IMR-90 (cell line): ENCODE data around the gene SLC25A30. TPM values are rescaled to one million over a fixed set of nuclear protein-coding genes. Genes with fewer than 3 reads are reported as not detected.

Experiments used
- BHLHE40 ChIP-seq: fragments of 150-350 bp; IDR thresholded peaks from 2 replicates; pipeline ENCODE4 v1.6.1; 2016; ENCODE audit warnings: mild to moderate bottlenecking, low read depth, low read length
- FOS ChIP-seq: fragments of 150-350 bp; IDR thresholded peaks from 2 replicates; pipeline ENCODE4 v1.6.1; 2016; ENCODE audit warnings: low read depth, low read length
- MXI1 ChIP-seq: IDR thresholded peaks from 2 replicates; pipeline ENCODE4 v1.6.1; 2012; ENCODE audit warnings: low read depth, mild to moderate bottlenecking, low read length, moderate library complexity, borderline replicate concordance
- SMC3 ChIP-seq: fragments of 150-350 bp; IDR thresholded peaks from 2 replicates; pipeline ENCODE4 v1.6.1; 2016; ENCODE audit warnings: low read depth, mild to moderate bottlenecking, antibody characterized with exemption, low read length, moderate library complexity
- polyA plus RNA-seq, 3 experiments: library from polyadenylated mRNA; depleted of rRNA; stranded (reverse); fragments of >200 nt; gene quantifications; 2 replicates each; pipeline ENCODE4 v1.2.3, GENCODE V29; 2012; ENCODE audit warnings: low replicate concordance in 1 of 3
- total RNA-seq: library from RNA; depleted of rRNA; stranded (reverse); fragments of >200 nt; gene quantifications from 2 replicates; pipeline ENCODE4 v1.2.3, GENCODE V29; 2012
- TF ChIP-seq, protein P1 (sequence below): fragments of 150-350 bp; IDR thresholded peaks from 2 replicates; pipeline ENCODE4 v1.6.1; 2017; ENCODE audit warnings: mild to moderate bottlenecking, antibody characterized with exemption, low read length, low read depth

The SLC25A30 gene
- total and polyA plus RNA-seq, 2 of the 4 experiments (the other 2 are of a cell fraction), result 9.9 to 19.4 TPM

DNA sequence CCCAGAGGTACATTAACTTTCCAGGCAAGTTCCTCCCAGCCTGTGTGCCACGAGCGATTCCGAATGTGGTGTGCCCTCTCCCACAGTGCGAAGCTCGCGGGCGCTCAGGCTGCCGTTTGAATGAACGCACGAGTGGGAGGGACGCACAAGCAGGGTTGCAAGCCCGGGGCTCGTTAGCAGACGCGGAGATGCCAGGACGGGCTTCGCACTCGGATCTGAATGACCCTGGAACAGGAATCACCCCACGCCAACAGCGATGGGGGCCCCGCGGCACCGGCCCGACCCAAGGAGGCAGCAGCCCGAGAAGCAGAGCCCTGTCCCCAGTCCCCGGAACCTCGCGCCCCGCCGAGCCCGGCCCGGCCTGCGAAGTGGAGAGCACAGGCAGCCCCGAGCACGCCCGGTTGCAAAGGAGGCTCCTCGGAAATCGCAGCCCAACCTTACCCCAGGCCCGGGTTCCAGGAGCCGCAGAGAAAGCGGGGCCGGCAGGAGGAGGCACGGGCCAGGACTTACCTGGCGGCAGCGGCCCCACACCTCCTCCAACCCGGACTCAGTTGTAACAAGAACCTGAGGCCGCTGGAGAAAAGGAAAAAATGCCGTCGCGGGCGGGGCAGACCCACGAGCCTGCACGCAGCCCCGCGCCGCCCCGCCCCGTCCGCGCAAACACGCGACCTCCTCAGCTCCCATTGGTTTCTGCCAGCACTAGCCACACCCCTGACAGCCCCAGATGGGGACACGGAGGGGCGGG lies at the start of gene SLC25A30 (continued):
- no peak for TF ChIP-seq FOS
- TF ChIP-seq, protein P1, sequence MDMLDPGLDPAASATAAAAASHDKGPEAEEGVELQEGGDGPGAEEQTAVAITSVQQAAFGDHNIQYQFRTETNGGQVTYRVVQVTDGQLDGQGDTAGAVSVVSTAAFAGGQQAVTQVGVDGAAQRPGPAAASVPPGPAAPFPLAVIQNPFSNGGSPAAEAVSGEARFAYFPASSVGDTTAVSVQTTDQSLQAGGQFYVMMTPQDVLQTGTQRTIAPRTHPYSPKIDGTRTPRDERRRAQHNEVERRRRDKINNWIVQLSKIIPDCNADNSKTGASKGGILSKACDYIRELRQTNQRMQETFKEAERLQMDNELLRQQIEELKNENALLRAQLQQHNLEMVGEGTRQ, result no peak
- TF ChIP-seq MXI1, result peak; percentile 84; the same call in 1 of the 2 replicates
- TF ChIP-seq BHLHE40, result peak; percentile 78
- TF ChIP-seq SMC3, result no peak
